ENCODE results near the gene FBXO40.

- TF ChIP-seq CTCF (conservative IDR thresholded peaks at IDR 0.05; ENCODE audit: low read depth in 2 of 2) (no peak), EZH2 (IDR thresholded peaks at IDR 0.05; ENCODE audit: low read depth, unreplicated experiment) (no peak), POLR2AphosphoS5 (IDR thresholded peaks at IDR 0.05; ENCODE audit: low read depth) (no peak), NANOG (IDR thresholded peaks at IDR 0.05; ENCODE audit: borderline replicate concordance) (no peak), EZH2phosphoT487 (IDR thresholded peaks at IDR 0.05; ENCODE audit: unreplicated experiment) (no peak), CREB1 (CRISPR knock-in tag; IDR thresholded peaks at IDR 0.05; ENCODE audit: low read depth) (no peak)
- TF ChIP-seq, protein P1, sequence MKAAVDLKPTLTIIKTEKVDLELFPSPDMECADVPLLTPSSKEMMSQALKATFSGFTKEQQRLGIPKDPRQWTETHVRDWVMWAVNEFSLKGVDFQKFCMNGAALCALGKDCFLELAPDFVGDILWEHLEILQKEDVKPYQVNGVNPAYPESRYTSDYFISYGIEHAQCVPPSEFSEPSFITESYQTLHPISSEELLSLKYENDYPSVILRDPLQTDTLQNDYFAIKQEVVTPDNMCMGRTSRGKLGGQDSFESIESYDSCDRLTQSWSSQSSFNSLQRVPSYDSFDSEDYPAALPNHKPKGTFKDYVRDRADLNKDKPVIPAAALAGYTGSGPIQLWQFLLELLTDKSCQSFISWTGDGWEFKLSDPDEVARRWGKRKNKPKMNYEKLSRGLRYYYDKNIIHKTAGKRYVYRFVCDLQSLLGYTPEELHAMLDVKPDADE (IDR thresholded peaks at IDR 0.05): no peak
- TF ChIP-seq, protein P2, sequence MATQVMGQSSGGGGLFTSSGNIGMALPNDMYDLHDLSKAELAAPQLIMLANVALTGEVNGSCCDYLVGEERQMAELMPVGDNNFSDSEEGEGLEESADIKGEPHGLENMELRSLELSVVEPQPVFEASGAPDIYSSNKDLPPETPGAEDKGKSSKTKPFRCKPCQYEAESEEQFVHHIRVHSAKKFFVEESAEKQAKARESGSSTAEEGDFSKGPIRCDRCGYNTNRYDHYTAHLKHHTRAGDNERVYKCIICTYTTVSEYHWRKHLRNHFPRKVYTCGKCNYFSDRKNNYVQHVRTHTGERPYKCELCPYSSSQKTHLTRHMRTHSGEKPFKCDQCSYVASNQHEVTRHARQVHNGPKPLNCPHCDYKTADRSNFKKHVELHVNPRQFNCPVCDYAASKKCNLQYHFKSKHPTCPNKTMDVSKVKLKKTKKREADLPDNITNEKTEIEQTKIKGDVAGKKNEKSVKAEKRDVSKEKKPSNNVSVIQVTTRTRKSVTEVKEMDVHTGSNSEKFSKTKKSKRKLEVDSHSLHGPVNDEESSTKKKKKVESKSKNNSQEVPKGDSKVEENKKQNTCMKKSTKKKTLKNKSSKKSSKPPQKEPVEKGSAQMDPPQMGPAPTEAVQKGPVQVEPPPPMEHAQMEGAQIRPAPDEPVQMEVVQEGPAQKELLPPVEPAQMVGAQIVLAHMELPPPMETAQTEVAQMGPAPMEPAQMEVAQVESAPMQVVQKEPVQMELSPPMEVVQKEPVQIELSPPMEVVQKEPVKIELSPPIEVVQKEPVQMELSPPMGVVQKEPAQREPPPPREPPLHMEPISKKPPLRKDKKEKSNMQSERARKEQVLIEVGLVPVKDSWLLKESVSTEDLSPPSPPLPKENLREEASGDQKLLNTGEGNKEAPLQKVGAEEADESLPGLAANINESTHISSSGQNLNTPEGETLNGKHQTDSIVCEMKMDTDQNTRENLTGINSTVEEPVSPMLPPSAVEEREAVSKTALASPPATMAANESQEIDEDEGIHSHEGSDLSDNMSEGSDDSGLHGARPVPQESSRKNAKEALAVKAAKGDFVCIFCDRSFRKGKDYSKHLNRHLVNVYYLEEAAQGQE (IDR thresholded peaks at IDR 0.05; ENCODE audit: unreplicated experiment): no peak
Observed at GRCh38 chr3:121665488-121665887, 72.3 kb downstream of the FBXO40 start.

All from GM23338 (cell line).